GM19395 (cell line): Measurements from ENCODE around the gene DKK3.
A peak's percentile ranks its signal among the peaks of the same experiment; 100 is the strongest.

Experiments used
- ATAC-seq: cut with Tn5 transposase; IDR thresholded peaks from one replicate; pipeline ENCODE4 v1.9.1; 2021; ENCODE audit warnings: mild to moderate bottlenecking, moderate library complexity; ENCODE audit not compliant: unreplicated experiment

Gene DKK3

GRCh38 chr11:11969380-11970215 is 38.8 kb downstream of the DKK3 start:
- ATAC-seq: no peak

- no peak for ATAC-seq
These were observed 39.7 kb downstream of the DKK3 start for GRCh38 chr11:11968511-11969280.

- ATAC-seq: no peak
These were observed 40.5 kb downstream of the DKK3 start for GRCh38 chr11:11967669-11968510.

- ATAC-seq: peak; percentile 97
These were observed 41.4 kb downstream of the DKK3 start for GRCh38 chr11:11966826-11967668.

GRCh38 chr11:11966354-11966741 is 42.1 kb downstream of the DKK3 start:
- no peak for ATAC-seq

- no peak for ATAC-seq
These were observed 42.6 kb downstream of the DKK3 start for GRCh38 chr11:11965656-11966353.

GRCh38 chr11:11965192-11965591 is 43.2 kb downstream of the DKK3 start:
- ATAC-seq: no peak

GRCh38 chr11:11964774-11965150 is 43.7 kb downstream of the DKK3 start:
- ATAC-seq: no peak

- no peak for ATAC-seq
These were observed 44.3 kb downstream of the DKK3 start for GRCh38 chr11:11963842-11964773.

GRCh38 chr11:11963067-11963466 is 45.4 kb downstream of the DKK3 start:
- ATAC-seq: no peak

- no peak for ATAC-seq
These were observed 46.9 kb downstream of the DKK3 start for GRCh38 chr11:11961399-11962028.

- no peak for ATAC-seq
These were observed 47.7 kb downstream of the DKK3 start for GRCh38 chr11:11960687-11961086.

- no peak for ATAC-seq
These were observed 48.8 kb downstream of the DKK3 start for GRCh38 chr11:11959601-11960000.

GRCh38 chr11:11958403-11959231 is 49.8 kb downstream of the DKK3 start:
- ATAC-seq: no peak

- ATAC-seq: no peak
These were observed 52.4 kb downstream of the DKK3 start for GRCh38 chr11:11956006-11956405.

GRCh38 chr11:11952036-11952435 is 56.4 kb downstream of the DKK3 start:
- no peak for ATAC-seq

GRCh38 chr11:11949482-11949881 is 58.9 kb downstream of the DKK3 start:
- ATAC-seq: no peak
